NCI-H1048 (cell line): ENCODE data around the gene ZNF507.
A peak's percentile ranks its signal among the peaks of the same experiment; 100 is the strongest.
"Not testable (repeated sequence)": the region's sequence is repeated elsewhere in the genome, so short reads cannot be mapped to it uniquely, and the experiment has no call there.

ENCODE experiments used
- DNase-seq: peaks from one replicate; lab custom pipeline; 2025; lab: John Stamatoyannopoulos, UW

ZNF507 gene

GRCh38 chr19:32368787-32369186 lies 23.4 kb downstream of the ZNF507 start:
- no peak for DNase-seq

DNA sequence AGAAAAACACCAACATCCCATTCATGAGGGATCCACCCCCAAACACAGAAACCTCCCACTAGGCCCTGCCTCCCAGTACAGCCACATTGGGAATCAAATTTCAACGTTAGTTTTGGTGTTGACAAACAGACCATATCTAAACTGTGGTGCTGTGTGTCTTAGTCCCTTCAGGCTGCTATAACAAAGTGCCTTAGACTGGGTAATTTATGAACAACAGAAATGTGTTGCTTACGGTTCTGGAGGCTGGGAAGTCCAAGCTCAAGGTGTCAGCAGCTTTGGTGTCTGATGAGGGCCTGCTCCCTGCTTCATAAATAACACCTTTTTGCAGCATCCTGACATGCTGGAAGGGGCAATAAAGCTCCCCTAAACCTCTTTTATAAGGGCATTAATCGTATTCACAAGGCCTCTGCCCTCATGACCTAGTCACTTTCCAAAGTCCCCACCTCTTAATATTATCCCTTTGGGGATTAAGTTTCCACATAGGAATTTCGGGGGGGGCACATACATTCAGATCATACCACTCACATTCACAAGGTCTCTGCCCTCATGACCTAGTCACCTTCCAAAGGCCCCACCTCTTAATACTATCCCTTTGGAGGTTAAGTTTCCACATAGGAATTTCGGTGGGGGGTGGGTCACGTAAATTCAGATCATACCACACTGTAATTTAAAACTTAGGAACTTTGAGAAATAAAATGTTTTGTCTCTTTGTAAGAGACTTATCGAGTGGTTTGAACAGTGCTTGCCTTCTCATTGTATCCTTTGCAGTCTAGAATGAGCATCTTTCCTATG lies 27.5 kb downstream of the ZNF507 start:
- no peak for DNase-seq

DNA sequence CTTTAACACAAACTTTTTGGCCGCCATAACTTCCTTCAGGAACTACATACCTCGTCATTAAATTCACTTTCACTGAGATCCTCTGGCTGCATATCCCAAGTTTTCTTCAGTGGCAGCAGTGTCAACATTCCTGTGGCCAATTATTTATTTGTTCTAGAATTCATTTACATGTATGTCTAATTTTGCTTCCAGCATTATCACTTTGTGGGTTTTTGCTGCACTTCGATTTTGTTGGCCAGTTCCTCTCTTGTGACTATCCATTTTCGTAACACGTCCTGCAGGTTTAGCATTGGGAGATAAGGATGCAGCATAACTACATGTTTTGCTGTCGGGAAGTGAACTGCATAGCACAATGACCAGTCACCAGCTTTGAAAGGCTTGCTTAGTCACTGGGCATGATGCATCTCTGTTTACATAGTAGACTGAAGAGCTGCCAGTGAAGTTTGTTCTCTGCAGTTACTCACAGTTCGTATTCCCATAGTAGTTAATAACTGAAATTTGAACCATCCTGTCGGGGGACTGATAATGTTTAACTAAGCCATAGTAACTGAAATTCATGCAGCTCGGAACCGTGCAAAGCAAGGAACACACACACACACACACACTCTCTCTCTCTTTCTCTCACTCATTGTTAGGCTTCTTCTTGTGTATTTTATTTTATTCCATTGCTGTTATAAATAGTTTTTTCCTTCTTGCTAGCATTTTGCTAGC lies 28.3 kb downstream of the ZNF507 start:
- no peak for DNase-seq

DNA sequence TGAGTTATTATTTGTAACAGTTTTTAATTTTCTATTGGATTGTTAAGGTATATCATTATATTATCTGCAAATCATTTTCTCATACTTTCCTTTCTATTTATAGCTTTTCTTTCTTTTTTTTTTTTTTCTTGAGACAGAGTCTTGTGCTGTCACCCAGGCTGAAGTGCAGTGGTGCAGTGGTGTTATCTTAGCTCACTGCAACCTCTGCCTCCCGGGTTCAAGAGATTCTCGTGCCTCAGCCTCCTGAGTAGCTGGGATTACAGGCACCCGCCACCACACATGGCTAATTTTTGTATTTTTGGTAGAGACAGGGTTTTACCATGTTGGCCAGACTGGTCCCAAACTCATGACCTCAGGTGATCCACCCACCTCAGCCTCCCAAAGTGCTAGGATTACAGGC lies 29.0 kb downstream of the ZNF507 start:
- DNase-seq: not testable (repeated sequence)

DNA sequence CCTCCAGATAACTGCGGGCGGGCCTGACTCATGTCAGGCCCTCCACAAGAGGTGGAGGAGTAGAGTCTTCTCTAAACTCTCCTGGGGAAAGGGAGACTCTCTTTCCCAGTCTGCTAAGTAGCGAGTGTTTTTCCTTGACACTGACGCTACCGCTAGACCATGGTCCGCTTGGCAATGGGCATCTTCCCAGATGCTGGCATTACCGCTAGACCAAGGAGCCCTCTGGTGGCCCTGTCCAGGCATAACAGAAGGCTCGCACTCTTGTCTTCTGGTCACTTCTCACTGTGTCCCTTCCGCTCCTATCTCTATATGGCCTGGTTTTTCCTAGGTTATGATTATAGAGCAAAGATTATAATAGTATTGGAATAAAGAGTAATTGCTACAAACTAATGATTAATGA lies 31.7 kb downstream of the ZNF507 start:
- DNase-seq: not testable (repeated sequence)

GRCh38 chr19:32380269-32380668 lies 34.9 kb downstream of the ZNF507 start:
- DNase-seq: no peak

- no peak for DNase-seq
Observed at GRCh38 chr19:32387701-32388392, 42.4 kb downstream of the ZNF507 start.

GRCh38 chr19:32388393-32388855 lies 43.0 kb downstream of the ZNF507 start:
- no peak for DNase-seq

- DNase-seq: no peak
Observed at GRCh38 chr19:32392901-32393300, 47.5 kb downstream of the ZNF507 start.

DNA sequence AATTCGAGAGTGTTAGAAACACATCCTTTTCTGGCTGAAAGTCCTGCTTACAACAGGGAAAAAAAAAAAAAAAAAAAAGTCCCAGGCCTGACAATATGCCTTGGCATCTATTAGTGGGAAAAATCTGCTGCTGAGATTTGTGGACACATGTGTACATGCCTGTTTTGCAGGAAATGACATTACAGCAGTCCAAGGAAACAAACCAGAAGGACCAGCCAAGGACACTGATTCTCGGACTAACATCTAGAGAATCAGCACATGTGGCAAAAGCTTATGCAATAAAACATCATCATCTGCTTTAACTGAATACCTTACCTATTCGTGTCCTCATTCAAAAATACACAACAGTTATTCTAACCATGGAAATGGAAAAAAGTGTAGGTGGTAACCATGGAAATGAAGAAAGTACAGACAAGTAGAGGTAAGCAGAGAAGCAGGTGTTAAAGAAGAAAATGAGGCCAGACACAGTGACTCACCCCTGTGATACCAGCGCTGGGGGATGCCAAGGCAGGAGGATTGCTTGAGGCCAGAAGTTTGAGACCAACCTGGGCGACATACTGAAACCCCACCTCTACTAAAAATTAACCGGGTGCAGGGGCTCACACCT lies 50.7 kb downstream of the ZNF507 start:
- DNase-seq: no peak

GRCh38 chr19:32397671-32398101 lies 52.3 kb downstream of the ZNF507 start:
- DNase-seq: no peak

DNA sequence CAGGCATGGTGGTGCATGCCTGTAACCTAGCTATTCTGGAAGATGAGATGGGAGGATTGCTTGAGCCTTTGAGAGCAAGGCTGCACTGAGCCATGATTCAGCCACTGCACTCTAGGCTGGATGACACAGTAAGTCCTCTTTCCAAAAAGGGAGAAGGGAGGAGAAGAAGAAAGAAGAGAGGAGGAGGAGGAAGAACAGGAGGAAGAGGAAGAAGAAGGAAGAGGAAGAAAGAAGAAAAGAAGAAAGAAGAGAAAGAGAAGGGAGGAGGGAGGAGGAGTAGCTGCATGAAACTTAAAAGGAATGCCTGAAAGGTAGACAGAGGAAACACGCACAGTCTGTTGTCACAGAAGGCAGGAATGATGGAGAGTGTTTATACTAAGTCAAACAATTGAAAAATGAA lies 56.6 kb downstream of the ZNF507 start:
- DNase-seq: no peak

DNA sequence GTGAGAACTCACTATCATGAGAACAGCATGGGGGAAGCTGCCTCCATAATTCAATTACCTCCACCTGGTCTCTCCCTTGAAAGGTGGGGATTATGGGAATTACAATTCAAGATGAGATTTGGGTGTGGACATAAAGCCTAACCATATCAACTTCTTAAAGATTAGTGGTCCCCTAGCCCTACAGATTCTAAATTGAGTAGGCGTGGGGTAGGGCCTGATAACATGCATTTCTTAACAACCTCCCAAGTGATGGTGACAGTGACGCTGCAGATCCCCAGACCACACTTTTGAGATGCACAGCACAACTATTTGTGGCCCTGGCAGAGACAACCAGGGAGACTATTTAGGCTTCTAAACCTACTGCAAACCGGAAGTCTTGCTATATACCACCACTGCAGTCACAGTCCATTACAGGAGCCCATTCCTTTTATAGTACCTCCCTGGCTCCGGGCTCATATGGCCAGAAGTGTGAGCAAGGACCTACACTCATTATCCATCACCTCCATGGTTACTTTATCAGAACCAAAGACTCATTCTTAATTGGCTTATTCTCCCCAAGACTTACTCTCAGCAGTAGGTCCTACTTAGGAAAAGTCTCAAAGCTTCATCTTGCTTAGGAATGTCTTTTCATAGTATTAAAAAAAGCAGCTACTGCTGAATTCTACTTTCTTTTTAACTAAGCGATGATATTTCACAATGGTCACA lies 58.0 kb downstream of the ZNF507 start:
- DNase-seq: no peak

- no peak for DNase-seq
Observed at GRCh38 chr19:32404213-32404932, 59.0 kb downstream of the ZNF507 start.

DNA sequence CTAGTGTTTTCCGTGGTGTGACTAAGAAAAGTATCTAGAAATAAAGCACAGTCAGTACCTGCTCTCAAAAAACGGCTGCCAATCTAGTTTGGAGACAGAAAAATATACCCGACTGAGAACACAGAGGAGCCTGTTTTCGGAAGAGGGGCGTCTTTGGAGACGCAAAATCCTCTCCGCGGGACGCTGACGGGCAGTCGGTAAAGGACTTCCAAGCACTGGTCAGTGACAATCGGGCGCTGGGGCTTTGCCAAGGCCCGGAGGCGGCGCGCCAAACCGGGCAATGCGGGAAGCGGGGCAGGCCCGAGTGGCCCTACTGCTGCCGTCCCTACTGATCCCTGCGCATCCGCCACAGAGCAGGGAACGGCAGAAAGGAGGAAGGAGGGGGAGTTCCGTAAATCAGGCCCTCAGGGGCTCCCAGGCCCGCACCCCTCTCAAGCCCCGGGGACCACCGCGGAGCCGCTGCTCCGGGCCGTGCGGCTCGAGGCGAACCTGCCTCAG lies 59.6 kb downstream of the ZNF507 start:
- DNase-seq: no peak

GRCh38 chr19:32405431-32406160 lies 60.2 kb downstream of the ZNF507 start, which contains the start of gene DPY19L3:
Gene DPY19L3, plus strand, starts transcription at chr19:32405770. Its CDS starts 2,484 bp downstream, at chr19:32408254.
- DNase-seq: peak; percentile 82

DNA sequence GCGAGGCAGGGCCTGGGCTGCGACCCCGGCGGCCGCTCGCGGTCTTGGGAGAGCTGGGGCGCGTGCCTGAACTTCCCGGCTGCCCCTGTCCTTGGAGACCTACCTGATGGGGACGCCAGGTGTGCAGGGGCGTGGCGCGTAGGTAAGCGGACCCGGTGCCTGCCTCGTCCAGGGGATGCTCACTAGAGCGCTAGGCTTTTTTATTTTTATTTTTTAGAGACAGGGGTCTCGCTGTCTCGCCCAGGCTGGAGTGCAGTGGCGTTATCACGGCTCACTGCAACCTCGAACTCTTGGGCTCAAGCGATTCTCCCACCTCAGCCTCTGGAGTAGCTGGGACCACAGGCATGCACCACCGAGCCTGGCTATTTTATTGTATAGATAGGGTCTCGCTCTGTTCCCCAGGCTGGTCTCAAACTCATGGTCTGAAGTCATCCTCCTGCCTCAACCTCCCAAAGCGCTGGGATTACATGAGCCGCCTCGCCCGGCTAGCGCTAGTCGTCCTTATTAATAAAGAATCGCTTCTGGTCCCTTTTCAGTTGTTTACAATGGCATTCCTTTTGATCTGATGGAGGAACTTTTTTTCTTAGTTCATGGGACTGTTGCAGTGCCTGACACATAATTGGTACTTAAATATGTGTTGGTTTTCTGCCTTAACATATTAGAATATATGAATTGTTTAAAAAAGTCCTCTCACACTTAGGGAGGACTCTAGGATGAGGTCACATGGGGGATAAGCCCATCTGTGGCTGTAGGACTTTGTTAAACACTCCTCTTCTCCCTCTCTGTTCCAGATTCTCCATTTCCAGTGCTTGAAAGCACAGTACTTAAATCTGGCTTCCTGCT lies 61.0 kb downstream of the ZNF507 start:
- no peak for DNase-seq

DNA sequence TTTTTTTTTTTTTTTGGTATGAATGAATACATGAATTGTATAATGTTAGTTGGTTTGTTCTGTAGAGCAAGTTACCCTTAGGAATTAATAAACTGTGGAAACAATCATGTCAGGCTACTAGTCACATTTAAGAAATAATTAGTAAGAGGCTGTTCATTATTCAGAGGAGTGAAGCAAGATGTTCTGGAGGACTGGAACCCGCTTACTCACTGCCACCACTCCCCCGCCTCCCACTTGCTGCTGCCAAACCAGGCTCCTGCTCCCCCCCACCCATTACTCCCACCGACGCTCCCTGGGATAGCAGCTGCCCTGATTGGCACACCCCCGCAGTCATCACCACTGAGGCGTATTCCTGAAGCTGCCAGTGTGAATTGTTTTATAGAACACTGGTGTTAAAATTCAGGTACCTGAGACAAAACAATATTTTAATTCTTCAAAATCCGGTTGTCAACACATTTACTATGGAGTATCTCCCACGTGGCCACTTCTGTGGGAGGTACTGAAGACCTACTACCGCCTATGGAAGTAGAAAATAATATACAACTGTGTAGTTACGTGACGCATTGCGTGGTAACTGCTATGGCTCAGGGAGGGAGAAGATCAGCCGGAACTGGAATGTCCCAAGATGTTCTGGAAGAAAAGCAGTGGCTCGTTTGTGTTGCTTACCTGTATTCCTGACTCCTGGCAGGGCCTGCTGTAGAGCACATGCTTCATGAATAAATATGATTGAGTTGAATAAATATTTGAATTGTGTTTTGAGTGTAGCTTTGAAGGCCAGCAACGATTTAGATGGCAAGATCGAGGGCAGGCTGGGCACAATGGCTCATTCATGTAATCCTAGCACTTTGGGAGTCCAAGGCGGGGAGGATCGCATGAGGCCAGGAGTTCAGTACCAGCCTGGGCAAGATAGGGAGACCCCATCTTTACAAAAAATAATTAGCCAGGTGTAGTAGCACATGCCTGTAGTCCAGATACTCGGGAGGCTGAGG lies 61.9 kb downstream of the ZNF507 start:
- no peak for DNase-seq
